ENCODE data around the gene PPM1L. TPM values are rescaled to one million over a fixed set of nuclear protein-coding genes. Genes with fewer than 3 reads are reported as not detected.

PPM1L gene
- total RNA-seq, 1 donor from 2014 or later = 2.7 TPM

- Mint-ChIP-seq H3K4me3 (no peak overlapping the region), H3K4me1 (no peaks in the 10 kb centered on the region), H3K27ac (no peak overlapping the region), H3K9me3 (no peaks in the 10 kb centered on the region), H3K36me3 (ENCODE audit: low read depth) (no peaks in the 10 kb centered on the region), H3K27me3 (peaks cover 5% of the 10 kb centered on the region)
- DNase-seq = no peak
- intact Hi-C loops (cut with micrococcal nuclease) = no loop called here
Measured at GRCh38 chr3:160921020-160921635, 165.1 kb downstream of the PPM1L start.

GRCh38 chr3:160924776-160925175 lies 168.7 kb downstream of the PPM1L start:
- intact Hi-C loops (cut with micrococcal nuclease) = no loop called here
- Mint-ChIP-seq H3K27ac (no peak overlapping the region), H3K4me1 (no peaks in the 10 kb centered on the region), H3K36me3 (ENCODE audit: low read depth) (no peaks in the 10 kb centered on the region), H3K9me3 (no peaks in the 10 kb centered on the region), H3K27me3 (peaks cover 8% of the 10 kb centered on the region), H3K4me3 (no peak overlapping the region)
- no peak for DNase-seq

GRCh38 chr3:160927620-160928019 lies 171.6 kb downstream of the PPM1L start:
- H3K9me3 Mint-ChIP-seq = no peaks in the 10 kb centered on the region
- no peak overlapping the region for H3K4me3 Mint-ChIP-seq
- peaks cover 28% of the 10 kb centered on the region for H3K27me3 Mint-ChIP-seq
- intact Hi-C loops (cut with micrococcal nuclease) = no loop called here
- no peak overlapping the region for H3K27ac Mint-ChIP-seq
- H3K36me3 Mint-ChIP-seq (ENCODE audit: low read depth) = no peaks in the 10 kb centered on the region
- no peaks in the 10 kb centered on the region for H3K4me1 Mint-ChIP-seq
- DNase-seq = no peak

- Mint-ChIP-seq H3K27me3 (peaks cover 30% of the 10 kb centered on the region), H3K27ac (no peak overlapping the region), H3K4me1 (no peaks in the 10 kb centered on the region), H3K9me3 (no peaks in the 10 kb centered on the region), H3K36me3 (ENCODE audit: low read depth) (no peaks in the 10 kb centered on the region), H3K4me3 (no peak overlapping the region)
- DNase-seq = no peak
- intact Hi-C loops (cut with micrococcal nuclease) = no loop called here
Measured at GRCh38 chr3:160928183-160928726, 172.2 kb downstream of the PPM1L start.

DNA sequence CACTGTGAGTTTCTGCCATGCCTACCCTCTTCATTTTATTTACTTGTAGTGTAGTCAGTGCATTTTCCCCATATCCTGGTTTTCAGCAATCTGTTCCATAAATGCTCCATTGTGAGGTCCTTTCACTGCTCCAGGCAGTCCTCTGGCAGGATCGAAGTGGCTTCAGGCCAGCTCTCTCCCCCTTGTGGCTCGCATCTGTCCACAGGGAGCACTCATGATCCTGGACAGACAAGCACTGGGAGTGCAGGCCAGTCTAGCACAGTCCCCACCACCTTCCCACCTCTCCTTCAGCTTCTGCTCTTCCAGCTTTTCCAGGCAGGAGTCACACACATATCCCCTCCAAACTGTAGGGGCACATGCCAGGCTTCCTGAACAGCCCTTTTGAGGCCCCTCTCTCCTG lies 173.6 kb downstream of the PPM1L start:
- H3K36me3 Mint-ChIP-seq (ENCODE audit: low read depth) = no peaks in the 10 kb centered on the region
- no peak overlapping the region for H3K27ac Mint-ChIP-seq
- no peak for DNase-seq
- intact Hi-C loops (cut with micrococcal nuclease) = no loop called here
- H3K4me3 Mint-ChIP-seq = no peak overlapping the region
- H3K4me1 Mint-ChIP-seq = no peaks in the 10 kb centered on the region
- peaks cover 34% of the 10 kb centered on the region for H3K27me3 Mint-ChIP-seq
- no peaks in the 10 kb centered on the region for H3K9me3 Mint-ChIP-seq

DNA sequence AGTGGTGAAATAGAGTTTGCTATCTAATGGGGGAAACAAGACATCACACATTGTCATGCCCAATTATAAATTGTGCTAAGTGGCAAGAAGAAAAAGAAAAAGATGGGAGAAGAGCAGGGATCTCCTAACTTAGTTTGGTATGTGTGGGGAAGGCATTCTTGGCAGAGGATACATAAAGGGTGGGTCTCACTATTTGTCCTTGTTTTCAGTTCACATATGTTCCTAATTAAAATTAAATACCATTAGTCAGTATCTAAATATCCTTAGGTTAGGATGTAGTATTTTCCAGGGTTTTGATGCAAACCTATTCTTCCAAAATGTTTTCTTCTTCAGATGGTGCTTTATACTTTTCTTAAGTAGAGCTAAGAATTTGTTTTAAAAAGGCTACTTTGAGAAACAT lies 175.4 kb downstream of the PPM1L start:
- H3K27me3 Mint-ChIP-seq = peaks cover 35% of the 10 kb centered on the region
- H3K4me3 Mint-ChIP-seq = no peak overlapping the region
- intact Hi-C loops (cut with micrococcal nuclease) = no loop called here
- H3K36me3 Mint-ChIP-seq (ENCODE audit: low read depth) = no peaks in the 10 kb centered on the region
- DNase-seq = no peak
- no peak overlapping the region for H3K27ac Mint-ChIP-seq
- no peaks in the 10 kb centered on the region for H3K4me1 Mint-ChIP-seq
- H3K9me3 Mint-ChIP-seq = no peaks in the 10 kb centered on the region

DNA sequence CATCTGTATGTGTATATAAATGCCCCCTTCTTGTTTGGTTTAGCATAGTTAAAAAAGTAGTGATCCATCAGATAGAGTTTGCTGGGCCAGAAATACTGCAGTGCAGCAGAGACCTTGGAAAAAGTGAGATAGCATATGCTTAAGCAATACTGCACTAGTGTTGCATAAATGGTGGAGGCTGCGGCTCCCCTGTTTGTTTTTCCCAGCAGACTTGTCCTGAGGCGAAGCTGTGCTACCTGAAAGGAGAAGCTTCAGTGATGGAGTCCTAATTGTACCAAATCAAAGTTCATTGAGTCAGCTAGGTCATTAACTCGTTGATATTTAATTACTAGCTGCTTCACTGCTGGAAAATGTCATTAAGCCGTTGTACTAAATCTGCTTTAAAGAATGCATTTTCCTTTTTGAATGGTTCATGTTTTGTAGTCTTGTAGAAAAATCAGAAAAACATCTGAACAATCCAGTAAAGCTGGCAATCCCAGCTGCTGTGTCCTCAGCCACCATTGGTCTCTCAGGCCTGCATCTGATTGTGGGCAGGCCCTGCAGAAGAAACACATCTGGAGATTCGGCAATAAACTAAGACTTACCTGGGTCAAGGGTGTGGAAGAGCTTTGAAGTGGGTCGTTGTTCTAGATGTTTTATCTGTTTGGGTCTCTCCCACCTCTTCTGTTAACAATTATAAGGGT lies 179.5 kb downstream of the PPM1L start:
- intact Hi-C loops (cut with micrococcal nuclease) = no loop called here

DNA sequence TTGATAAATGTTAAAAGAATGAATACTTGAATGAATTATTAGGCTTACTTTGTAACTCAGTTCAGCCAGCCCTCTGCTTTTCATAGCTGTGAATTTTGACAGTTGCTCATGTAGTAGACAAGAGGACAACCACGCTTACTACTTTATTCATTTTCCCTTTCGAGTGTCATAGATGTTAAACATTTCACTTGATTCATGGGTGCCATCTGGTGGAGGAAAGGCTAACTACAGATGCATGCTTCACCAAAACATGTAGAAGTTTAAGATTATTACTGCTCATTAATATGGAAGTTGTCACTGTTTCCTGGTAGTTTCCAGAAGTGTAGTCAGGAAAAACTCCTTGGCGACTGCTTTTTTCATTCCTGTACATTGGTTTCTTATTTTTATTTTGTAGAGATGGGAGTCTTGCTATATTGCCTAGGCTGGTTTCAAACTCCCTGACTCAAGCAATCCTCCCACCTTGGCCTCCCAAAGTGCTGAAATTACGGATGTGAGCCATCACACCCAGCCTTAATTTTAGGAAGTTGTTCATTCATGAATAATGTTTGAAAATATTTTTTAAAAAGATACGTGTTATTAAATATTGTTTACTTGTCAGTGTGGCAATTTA lies 186.0 kb downstream of the PPM1L start:
- Mint-ChIP-seq H3K36me3 (ENCODE audit: low read depth) (no peaks in the 10 kb centered on the region), H3K9me3 (no peaks in the 10 kb centered on the region), H3K4me3 (no peak overlapping the region), H3K27me3 (peaks cover 9% of the 10 kb centered on the region), H3K27ac (no peak overlapping the region), H3K4me1 (peaks cover 2% of the 10 kb centered on the region)
- intact Hi-C loops (cut with micrococcal nuclease) = loop anchor here (1.0 kb wide), 3 partner anchors 187 to 255 kb away; no protein-coding TSS in a partner anchor
- peak; percentile 91 for DNase-seq

More for the DNA sequence above, 179.5 kb downstream of the PPM1L start:
- Mint-ChIP-seq H3K27me3 (peaks cover 29% of the 10 kb centered on the region), H3K36me3 (ENCODE audit: low read depth) (no peaks in the 10 kb centered on the region), H3K9me3 (no peaks in the 10 kb centered on the region), H3K4me1 (no peaks in the 10 kb centered on the region), H3K4me3 (no peak overlapping the region), H3K27ac (no peak overlapping the region)
- no peak for DNase-seq

DNA sequence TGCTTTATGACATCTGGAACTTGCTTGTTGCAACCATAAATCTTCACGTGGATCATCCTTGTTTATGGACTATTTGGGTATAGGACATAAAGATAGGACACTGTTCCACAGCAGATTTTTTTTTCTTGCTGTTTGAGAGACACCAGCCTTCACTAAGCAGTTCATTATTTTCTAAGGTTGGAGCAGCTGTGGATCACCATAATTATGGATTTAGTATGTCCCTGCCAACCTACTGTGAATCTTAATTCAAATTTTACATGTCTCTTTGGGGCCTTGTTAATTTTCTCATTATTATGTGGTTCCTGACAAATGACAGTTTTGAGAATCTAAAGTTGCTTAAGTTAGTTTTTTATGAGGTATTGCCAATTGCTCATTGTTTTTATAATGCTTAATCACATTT lies 188.0 kb downstream of the PPM1L start:
- H3K4me3 Mint-ChIP-seq = no peak overlapping the region
- DNase-seq = no peak
- intact Hi-C loops (cut with micrococcal nuclease) = no loop called here
- H3K4me1 Mint-ChIP-seq = peaks cover 2% of the 10 kb centered on the region
- H3K36me3 Mint-ChIP-seq (ENCODE audit: low read depth) = no peaks in the 10 kb centered on the region
- no peaks in the 10 kb centered on the region for H3K9me3 Mint-ChIP-seq
- H3K27ac Mint-ChIP-seq = no peak overlapping the region
- H3K27me3 Mint-ChIP-seq = peaks cover 9% of the 10 kb centered on the region

- intact Hi-C loops (cut with micrococcal nuclease) = no loop called here
- Mint-ChIP-seq H3K4me3 (no peak overlapping the region), H3K9me3 (no peaks in the 10 kb centered on the region), H3K27ac (no peak overlapping the region), H3K4me1 (peaks cover 6% of the 10 kb centered on the region), H3K36me3 (ENCODE audit: low read depth) (no peaks in the 10 kb centered on the region), H3K27me3 (peaks cover 9% of the 10 kb centered on the region)
- no peak for DNase-seq
Measured at GRCh38 chr3:160945336-160945735, 189.3 kb downstream of the PPM1L start.

DNA sequence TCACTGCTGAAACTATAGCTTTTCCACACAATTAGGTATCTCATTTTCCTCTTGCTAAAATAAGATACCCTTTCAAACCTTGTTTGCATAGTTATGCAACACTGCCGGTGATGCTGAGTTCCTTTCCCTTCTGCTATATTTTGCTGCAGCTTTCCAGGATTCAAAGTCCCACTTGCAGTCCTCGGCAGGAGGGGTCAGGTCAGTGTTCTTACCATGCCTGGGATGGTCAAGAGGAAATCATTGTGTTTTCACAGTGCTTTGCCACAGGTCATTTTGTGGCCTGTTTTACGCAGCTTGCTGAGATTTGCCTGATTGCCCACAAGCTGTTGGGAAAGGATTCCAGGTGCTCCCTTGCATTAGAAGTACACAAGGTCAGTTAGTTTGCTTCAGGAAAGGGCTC lies 192.2 kb downstream of the PPM1L start:
- Mint-ChIP-seq H3K36me3 (ENCODE audit: low read depth) (no peaks in the 10 kb centered on the region), H3K4me3 (no peak overlapping the region), H3K4me1 (peaks cover 3% of the 10 kb centered on the region), H3K27me3 (peaks cover 15% of the 10 kb centered on the region), H3K9me3 (no peaks in the 10 kb centered on the region), H3K27ac (no peak overlapping the region)
- intact Hi-C loops (cut with micrococcal nuclease) = no loop called here
- no peak for DNase-seq

DNA sequence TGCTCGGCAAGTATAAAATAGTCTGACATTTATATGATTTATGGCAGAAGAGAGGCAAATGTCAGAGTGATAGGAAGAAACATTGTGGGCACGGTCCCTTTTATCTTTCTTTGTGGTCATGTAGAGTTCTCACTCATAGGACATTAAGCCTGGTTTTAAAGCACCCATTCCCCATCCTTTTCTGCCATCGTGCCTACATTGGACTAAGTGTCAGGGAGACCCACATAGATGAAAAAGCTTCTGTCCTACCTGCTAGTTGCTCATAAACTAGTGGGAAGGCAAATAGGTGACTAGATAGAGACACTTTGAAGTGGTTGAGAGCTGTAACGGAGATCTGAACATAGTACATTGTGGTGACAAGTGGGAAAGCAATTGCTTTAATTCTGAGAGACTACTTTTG lies 193.4 kb downstream of the PPM1L start:
- no peak for DNase-seq
- intact Hi-C loops (cut with micrococcal nuclease) = no loop called here

GRCh38 chr3:160950542-160950941 lies 194.5 kb downstream of the PPM1L start:
- Mint-ChIP-seq H3K4me1 (peaks cover 3% of the 10 kb centered on the region), H3K4me3 (no peak overlapping the region), H3K36me3 (ENCODE audit: low read depth) (no peaks in the 10 kb centered on the region), H3K27ac (no peak overlapping the region), H3K9me3 (no peaks in the 10 kb centered on the region), H3K27me3 (peaks cover 13% of the 10 kb centered on the region)
- DNase-seq = no peak
- intact Hi-C loops (cut with micrococcal nuclease) = loop anchor here (10.0 kb wide), 1 partner anchor 274 kb away; the partner anchor contains the start of gene NMD3

More for the DNA sequence above, 193.4 kb downstream of the PPM1L start:
- H3K27me3 Mint-ChIP-seq = peaks cover 15% of the 10 kb centered on the region
- H3K9me3 Mint-ChIP-seq = no peaks in the 10 kb centered on the region
- H3K4me1 Mint-ChIP-seq = peaks cover 3% of the 10 kb centered on the region
- no peaks in the 10 kb centered on the region for H3K36me3 Mint-ChIP-seq (ENCODE audit: low read depth)
- H3K27ac Mint-ChIP-seq = no peak overlapping the region
- H3K4me3 Mint-ChIP-seq = no peak overlapping the region

GRCh38 chr3:160950954-160951353 lies 194.9 kb downstream of the PPM1L start:
- Mint-ChIP-seq H3K4me3 (no peak overlapping the region), H3K4me1 (peaks cover 3% of the 10 kb centered on the region), H3K9me3 (no peaks in the 10 kb centered on the region), H3K27me3 (peaks cover 13% of the 10 kb centered on the region), H3K27ac (no peak overlapping the region), H3K36me3 (ENCODE audit: low read depth) (no peaks in the 10 kb centered on the region)
- DNase-seq = no peak
- intact Hi-C loops (cut with micrococcal nuclease) = loop anchor here (10.0 kb wide), 1 partner anchor 274 kb away; the partner anchor contains the start of gene NMD3
